ENCODE results near the gene DENND1A.

DENND1A gene

GRCh38 chr9:123390337-123391135, 539.4 kb downstream of the DENND1A start:
- DNase-seq (ENCODE audit: insufficient read length, low spot score), result no peak
- no peak for FAIRE-seq
- TF ChIP-seq CTCF (IDR thresholded peaks at IDR 0.05; ENCODE audit: insufficient read depth, missing control alignments), result no peak

GRCh38 chr9:123389698-123390097, 540.2 kb downstream of the DENND1A start:
- TF ChIP-seq CTCF (IDR thresholded peaks at IDR 0.05; ENCODE audit: insufficient read depth, missing control alignments), result no peak
- DNase-seq (ENCODE audit: insufficient read length, low spot score) (no peak), FAIRE-seq (no peak)

GRCh38 chr9:123389070-123389469, 540.9 kb downstream of the DENND1A start:
- no peak for FAIRE-seq
- DNase-seq (ENCODE audit: insufficient read length, low spot score), result no peak
- no peak for TF ChIP-seq CTCF (IDR thresholded peaks at IDR 0.05; ENCODE audit: insufficient read depth, missing control alignments)

- FAIRE-seq (no peak), DNase-seq (ENCODE audit: insufficient read length, low spot score) (no peak)
- no peak for TF ChIP-seq CTCF (IDR thresholded peaks at IDR 0.05; ENCODE audit: insufficient read depth, missing control alignments)
These were observed 542.2 kb downstream of the DENND1A start for GRCh38 chr9:123387686-123388085.

- DNase-seq (ENCODE audit: insufficient read length, low spot score) (no peak), FAIRE-seq (no peak)
- TF ChIP-seq CTCF (IDR thresholded peaks at IDR 0.05; ENCODE audit: insufficient read depth, missing control alignments), result no peak
These were observed 546.3 kb downstream of the DENND1A start for GRCh38 chr9:123383512-123384170.

GRCh38 chr9:123382653-123383511, 547.0 kb downstream of the DENND1A start:
- TF ChIP-seq CTCF (IDR thresholded peaks at IDR 0.05; ENCODE audit: insufficient read depth, missing control alignments), result no peak
- FAIRE-seq, result no peak
- no peak for DNase-seq (ENCODE audit: insufficient read length, low spot score)

Data from D721Med (cell line).